K562 (cell line): ENCODE results near the gene ANAPC2. TPM values are rescaled to one million over a fixed set of nuclear protein-coding genes. Genes with fewer than 3 reads are reported as not detected.

Experiments
- CEBPG ChIP-seq, 3 experiments: fragments of 200-800 bp in 1 of 3; sonication (Bioruptor generic) in 1 of 3; sonication (generic) in 1 of 3; formaldehyde crosslinking in 1 of 3; IDR thresholded peaks in 2 of 3; conservative IDR thresholded peaks in 1 of 3; 2 replicates each; pipeline versions ENCODE4 v1.6.1 to v1.8.0; 2016 to 2022; ENCODE audit warnings: missing compliant biosample characterization in 2 of 3, missing genetic modification characterization in 2 of 3, mild to moderate bottlenecking in 1 of 3, missing genetic modification reagents in 1 of 3
- E4F1 ChIP-seq: fragments of 250-450 bp; sonication (Bioruptor Pico); IDR thresholded peaks from 2 replicates; pipeline ENCODE4 v1.5.0; 2021; ENCODE audit warnings: mild to moderate bottlenecking, borderline replicate concordance
- GTF2E2 ChIP-seq: fragments of 200-800 bp; sonication (Bioruptor generic); IDR thresholded peaks from 2 replicates; pipeline ENCODE4 v1.6.1; 2016; ENCODE audit warnings: missing genetic modification characterization, missing compliant biosample characterization
- GTF3C2 ChIP-seq: IDR thresholded peaks from 3 replicates; pipeline ENCODE4 v1.6.1; 2011; ENCODE audit warnings: borderline replicate concordance, mild to moderate bottlenecking, moderate library complexity; ENCODE audit not compliant: insufficient read length; ENCODE audit errors: extremely low read depth
- JUND ChIP-seq, 2 experiments: IDR thresholded peaks; 2 replicates in 1 of 2; 3 replicates in 1 of 2; pipeline ENCODE4 v1.6.1; 2011; ENCODE audit warnings: borderline replicate concordance in 2 of 2, low read depth in 2 of 2, low read length in 2 of 2, improper control_type of control experiment in 1 of 2, missing biosample characterization in 1 of 2, missing genetic modification characterization in 1 of 2, missing genetic modification reagents in 1 of 2
- NCOA1 ChIP-seq: fragments of 450-650 bp; IDR thresholded peaks from 2 replicates; pipeline ENCODE4 v1.6.1; 2016; ENCODE audit warnings: low read depth
- PBX2 ChIP-seq, 2 experiments: IDR thresholded peaks in 1 of 2; conservative IDR thresholded peaks in 1 of 2; 2 replicates each; pipeline ENCODE4 v1.6.1; 2016; ENCODE audit warnings: low read depth in 2 of 2, mild to moderate bottlenecking in 1 of 2, missing compliant biosample characterization in 1 of 2, missing genetic modification characterization in 1 of 2, moderate library complexity in 1 of 2
- POLR2B ChIP-seq: fragments of 450-650 bp; IDR thresholded peaks from 2 replicates; pipeline ENCODE4 v1.6.1; 2018; ENCODE audit warnings: low read depth; ENCODE audit not compliant: partially characterized antibody
- PRMT5 ChIP-seq: sonication (generic); formaldehyde crosslinking; IDR thresholded peaks from 2 replicates; pipeline ENCODE4 v1.5.0; 2020; ENCODE audit warnings: missing genetic modification reagents
- STAT5A ChIP-seq: IDR thresholded peaks from 2 replicates; pipeline ENCODE4 v1.6.1; 2012; ENCODE audit warnings: low read length, inconsistent platforms, borderline replicate concordance
- THAP12 ChIP-seq: fragments of 250-450 bp; sonication (Bioruptor Pico); IDR thresholded peaks from 2 replicates; pipeline ENCODE4 v1.9.0; 2021; ENCODE audit warnings: mild to moderate bottlenecking, inconsistent platforms
- ZNF282 ChIP-seq: sonication (generic); formaldehyde crosslinking; IDR thresholded peaks from 2 replicates; pipeline ENCODE4 v1.8.1; 2023; ENCODE audit warnings: missing genetic modification reagents
- polyA plus RNA-seq, 8 experiments: library from polyadenylated mRNA; depleted of rRNA in 4 of 8; stranded (reverse) in 5 of 8; unstranded in 3 of 8; fragments of >200 nt; fragmentation: Nextera tagmentation in 2 of 8; fragmentation: Illumina TruSeq in 1 of 8; extraction: Ambion mirVana in 2 of 8; extraction: Trizol in 1 of 8; gene quantifications; 2 replicates each; pipeline versions ENCODE4 v1.2.1 to v1.2.3, GENCODE V29; 2011 to 2014; ENCODE audit warnings: inconsistent platforms in 1 of 8, missing spikeins in 1 of 8
- total RNA-seq, 7 experiments: library from RNA; depleted of rRNA in 6 of 7; stranded (reverse); fragments of >200 nt in 6 of 7; fragmentation: Illumina TruSeq in 2 of 7; extraction: Trizol in 2 of 7; gene quantifications; 2 replicates each; pipeline versions ENCODE4 v1.2.1 to v1.2.3, GENCODE V29; 2011 to 2021; ENCODE audit warnings: low replicate concordance in 1 of 7

Gene ANAPC2
- total and polyA plus RNA-seq, 9 of the 15 experiments (the other 6 are each of a cell fraction or from before 2014, with no cell fraction given), result 0.11 to 56.5 (median 17.1) TPM; not detected in 1

- no peak for TF ChIP-seq CEBPG (CRISPR knock-in tag; IDR thresholded peaks at IDR 0.05)
- TF ChIP-seq CEBPG (tag; conservative IDR thresholded peaks at IDR 0.05 in 1 of 2, IDR thresholded peaks at IDR 0.05 in 1 of 2), result no peak
- peak; percentile 84 for TF ChIP-seq POLR2B
- no peak for TF ChIP-seq PBX2 (CRISPR knock-in tag; IDR thresholded peaks at IDR 0.05; ENCODE audit: low read depth)
- peak; percentile 74 for TF ChIP-seq PBX2 (tag; conservative IDR thresholded peaks at IDR 0.05; ENCODE audit: low read depth)
- no peak for TF ChIP-seq ZNF282
- peak; percentile 84; the same call in 1 of the 2 replicates for TF ChIP-seq NCOA1
- TF ChIP-seq E4F1 (CRISPR knock-in tag), result no peak
- TF ChIP-seq THAP12 (CRISPR knock-in tag), result peak; percentile 64; the same call in 1 of the 2 replicates
- TF ChIP-seq GTF2E2 (tag), result peak; percentile 75; the same call in 1 of the 2 replicates
- peak; percentile 45; the same call in 1 of the 2 replicates for TF ChIP-seq JUND (IDR thresholded peaks at IDR 0.05; ENCODE audit: borderline replicate concordance, low read depth, low read length)
- TF ChIP-seq JUND (tag; IDR thresholded peaks at IDR 0.05; ENCODE audit: borderline replicate concordance, low read depth, low read length), result no peak; the same call in 2 of the 3 replicates
- TF ChIP-seq STAT5A, result no peak
- no peak for TF ChIP-seq PRMT5 (CRISPR knock-in tag)
- TF ChIP-seq GTF3C2, result no peak
Measured at GRCh38 chr9:137223078-137223970, 35.0 kb upstream of the ANAPC2 start (continued).
